GM21529 (cell line): ENCODE measurements around the gene FRMD4A.

Experiments
- ATAC-seq: cut with Tn5 transposase; IDR thresholded peaks from one replicate; pipeline ENCODE4 v1.9.1; 2021; ENCODE audit not compliant: unreplicated experiment

The FRMD4A gene

GRCh38 chr10:13665516-13666262, 665.0 kb downstream of the FRMD4A start:
- no peak for ATAC-seq

DNA sequence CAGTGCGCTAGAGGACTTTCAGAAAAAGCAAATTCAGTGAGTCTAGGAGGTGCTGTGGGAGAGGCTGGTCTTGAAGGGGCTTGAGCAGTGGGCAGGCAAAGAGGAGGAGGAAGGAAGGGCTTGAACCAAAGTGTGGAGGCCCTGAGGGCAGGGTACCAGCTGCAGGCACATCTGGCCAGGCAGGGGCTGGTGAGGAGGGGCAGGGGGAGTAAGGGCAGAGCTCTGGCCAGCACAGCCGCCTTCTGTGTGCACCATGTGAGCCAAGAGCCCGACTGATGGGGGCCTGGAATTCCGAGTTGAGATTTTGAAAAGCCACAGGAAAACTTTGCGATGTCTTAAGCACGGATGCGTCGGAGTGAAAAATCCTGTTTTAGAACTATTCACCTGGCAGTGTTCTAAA, 669.5 kb downstream of the FRMD4A start:
- no peak for ATAC-seq

- no peak for ATAC-seq
Measured at GRCh38 chr10:13660551-13660920, 670.2 kb downstream of the FRMD4A start.

GRCh38 chr10:13659887-13660550, 670.7 kb downstream of the FRMD4A start:
- ATAC-seq, result no peak

GRCh38 chr10:13658871-13659685, 671.6 kb downstream of the FRMD4A start:
- ATAC-seq, result no peak

- ATAC-seq, result no peak
Measured at GRCh38 chr10:13658264-13658663, 672.5 kb downstream of the FRMD4A start.

DNA sequence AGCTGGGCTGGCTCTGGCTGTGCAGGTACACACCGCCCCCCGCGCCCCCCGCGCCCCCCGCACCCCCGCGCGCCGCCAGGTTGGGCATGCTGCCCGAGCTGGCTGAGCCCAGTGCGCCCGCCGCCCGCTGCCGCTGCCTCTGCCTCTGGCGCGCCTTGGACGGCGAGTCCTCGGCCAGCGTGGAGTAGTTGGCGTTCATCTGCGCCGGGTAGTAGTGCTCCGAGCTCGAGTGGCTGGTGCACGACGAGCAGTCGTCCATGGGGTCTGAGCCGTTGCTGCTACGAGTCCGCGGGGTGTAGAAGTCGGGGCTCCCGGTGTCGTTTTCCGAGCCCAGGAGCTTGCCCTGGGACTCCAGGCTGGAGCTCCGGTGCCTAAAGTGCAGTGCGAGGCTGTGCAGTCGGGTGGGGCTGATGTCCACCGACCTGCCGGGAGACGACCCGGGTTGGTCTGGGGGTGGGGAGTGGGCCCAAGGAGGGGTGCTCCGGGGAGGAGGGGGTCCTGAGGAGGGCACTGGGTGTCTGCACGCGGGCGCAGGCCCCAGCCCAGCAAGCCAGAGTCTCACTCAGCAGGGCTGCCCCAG, 673.5 kb downstream of the FRMD4A start:
- ATAC-seq, result no peak

DNA sequence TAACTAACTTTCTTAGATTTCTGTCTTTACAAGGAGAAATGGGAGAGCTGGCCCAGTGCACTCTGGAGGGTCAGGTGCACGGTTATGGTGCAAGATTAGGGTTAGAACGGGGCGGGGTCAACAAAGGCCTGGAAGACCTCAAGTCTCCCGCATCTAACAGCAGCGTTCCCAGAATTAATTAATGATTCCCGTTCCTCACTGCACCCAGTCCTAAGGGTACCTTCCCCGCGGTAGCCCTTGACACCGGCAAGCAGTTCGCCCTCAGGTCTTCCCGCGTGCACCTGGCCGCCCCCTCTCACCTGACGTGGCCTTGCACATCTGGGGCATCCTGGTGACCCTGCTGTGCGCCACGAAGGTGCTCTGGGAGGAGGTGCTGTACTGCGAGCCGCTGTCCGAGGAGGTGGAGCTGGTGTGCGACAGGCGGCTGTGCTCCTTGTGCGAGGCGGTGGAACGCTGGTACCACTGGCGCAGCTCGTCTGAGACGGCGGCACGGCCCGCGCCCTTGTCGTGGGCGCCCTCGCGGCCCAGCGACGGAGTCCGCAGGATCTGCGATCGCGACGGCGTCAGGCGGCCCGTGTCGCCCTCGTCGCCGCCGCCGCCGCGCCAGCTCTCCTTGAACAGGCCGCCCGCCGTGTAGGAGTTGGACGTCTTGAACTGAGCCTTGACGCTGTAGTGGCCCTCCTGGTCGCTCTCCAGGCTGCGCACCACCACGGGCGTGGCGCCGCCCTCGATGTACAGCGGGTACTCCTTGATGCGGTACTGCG, 674.2 kb downstream of the FRMD4A start:
- ATAC-seq, result no peak

- ATAC-seq, result no peak
Measured at GRCh38 chr10:13654846-13655245, 675.9 kb downstream of the FRMD4A start.

DNA sequence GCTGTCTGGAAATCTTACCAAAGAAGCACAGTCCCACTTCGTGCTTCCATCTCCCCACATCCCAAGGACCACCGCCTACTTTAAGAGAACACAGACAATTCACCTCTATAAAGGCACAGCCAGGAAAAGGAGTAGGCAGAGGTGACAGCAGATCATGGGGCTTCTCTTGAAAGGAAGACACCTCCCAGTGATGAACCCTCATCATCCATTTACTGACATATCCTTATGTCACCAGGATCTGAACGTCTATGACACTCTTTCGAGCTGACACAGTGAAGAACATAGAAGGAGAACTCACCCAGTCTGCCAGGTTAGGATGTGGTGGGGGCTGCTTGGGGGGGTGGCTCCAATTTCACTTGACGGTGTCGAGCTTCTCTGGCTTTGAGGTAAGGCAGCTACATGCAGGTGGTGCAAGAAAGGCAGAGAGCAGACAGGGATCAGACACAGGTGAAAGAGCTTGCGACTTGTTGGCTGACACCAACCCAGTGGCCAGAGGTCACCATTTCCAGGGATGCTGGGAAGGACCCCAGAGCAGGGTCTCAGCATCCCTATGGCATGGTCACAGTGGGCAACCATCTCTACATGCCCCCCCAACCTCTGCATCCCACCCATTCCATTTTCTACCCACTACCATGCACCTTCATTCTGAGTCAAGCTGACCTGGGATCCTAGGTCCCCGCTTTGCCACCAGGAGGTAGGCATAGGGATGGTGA, 676.5 kb downstream of the FRMD4A start:
- no peak for ATAC-seq

GRCh38 chr10:13652860-13653259, 677.9 kb downstream of the FRMD4A start:
- ATAC-seq, result no peak

- no peak for ATAC-seq
Measured at GRCh38 chr10:13651969-13652720, 678.6 kb downstream of the FRMD4A start.

- no peak for ATAC-seq
Measured at GRCh38 chr10:13650961-13651360, 679.8 kb downstream of the FRMD4A start.

GRCh38 chr10:13649844-13650520, 680.7 kb downstream of the FRMD4A start:
- no peak for ATAC-seq

DNA sequence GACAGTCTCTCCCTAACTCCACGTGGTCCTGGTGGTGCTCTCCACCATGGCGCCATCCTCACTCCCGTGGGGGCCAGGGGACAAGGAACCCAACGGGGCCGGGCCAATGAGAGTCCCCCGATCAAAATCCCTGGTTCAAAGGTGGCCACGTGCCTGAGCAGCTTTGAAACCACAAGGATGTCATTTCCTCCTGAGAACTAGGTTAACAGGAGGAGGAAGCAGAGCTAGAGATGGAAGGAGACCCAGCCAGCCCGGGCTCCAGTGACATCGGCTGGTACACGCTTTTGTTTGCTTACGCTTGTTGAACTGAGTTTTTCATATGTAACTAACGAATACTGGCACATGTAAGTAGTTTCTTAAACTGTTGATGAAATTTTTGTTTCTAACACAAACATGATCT, 682.3 kb downstream of the FRMD4A start:
- no peak for ATAC-seq

DNA sequence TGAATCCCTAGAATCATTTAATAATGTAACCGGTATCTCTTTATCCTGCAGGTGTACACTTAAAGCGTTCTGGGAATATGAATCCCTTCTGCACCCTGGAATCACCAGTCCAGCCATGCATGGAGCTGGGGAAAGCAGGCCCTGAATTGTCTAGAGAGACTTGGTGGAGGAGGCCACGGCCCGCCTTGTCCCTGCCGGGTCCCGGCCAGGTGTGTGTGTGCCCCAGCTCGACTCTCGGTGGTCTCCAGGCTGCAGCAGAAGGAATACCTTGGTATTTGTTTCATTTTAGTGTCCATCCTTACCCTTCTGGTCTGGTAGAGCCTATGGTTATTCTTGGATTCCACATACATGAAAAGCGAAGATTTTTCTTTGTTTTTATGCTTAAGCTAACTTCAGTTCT, 685.9 kb downstream of the FRMD4A start:
- no peak for ATAC-seq

- ATAC-seq, result no peak
Measured at GRCh38 chr10:13643016-13643415, 687.7 kb downstream of the FRMD4A start.

- no peak for ATAC-seq
Measured at GRCh38 chr10:13642293-13642692, 688.4 kb downstream of the FRMD4A start.

- ATAC-seq, result no peak
Measured at GRCh38 chr10:13637894-13638293, 692.8 kb downstream of the FRMD4A start.
